Measurements from ENCODE around the gene PANK4.

- no peak for TF ChIP-seq POLR2A (IDR thresholded peaks at IDR 0.05)
- no peak for TF ChIP-seq CTCF (IDR thresholded peaks at IDR 0.05)
Measured at GRCh38 chr1:2469103-2469940, 57.1 kb downstream of the PANK4 start.

Measured in testis (tissue), 2 donors.